A549 (cell line): ENCODE results near the gene SORL1-AS1.

ENCODE experiments used
- ESRRA ChIP-seq: fragments of 150-350 bp; IDR thresholded peaks from 2 replicates; pipeline ENCODE4 v1.6.1; 2014; ENCODE audit warnings: mild to moderate bottlenecking, low read length, borderline replicate concordance
- TF ChIP-seq, protein P1 (sequence below): fragments of >200 bp; sonication (Bioruptor Twin); formaldehyde crosslinking; IDR thresholded peaks from 3 replicates; pipeline ENCODE4 v1.5.1; 2016
- TF ChIP-seq, protein P2 (sequence below): IDR thresholded peaks from 2 replicates; pipeline ENCODE4 v1.6.1; 2012

DNA sequence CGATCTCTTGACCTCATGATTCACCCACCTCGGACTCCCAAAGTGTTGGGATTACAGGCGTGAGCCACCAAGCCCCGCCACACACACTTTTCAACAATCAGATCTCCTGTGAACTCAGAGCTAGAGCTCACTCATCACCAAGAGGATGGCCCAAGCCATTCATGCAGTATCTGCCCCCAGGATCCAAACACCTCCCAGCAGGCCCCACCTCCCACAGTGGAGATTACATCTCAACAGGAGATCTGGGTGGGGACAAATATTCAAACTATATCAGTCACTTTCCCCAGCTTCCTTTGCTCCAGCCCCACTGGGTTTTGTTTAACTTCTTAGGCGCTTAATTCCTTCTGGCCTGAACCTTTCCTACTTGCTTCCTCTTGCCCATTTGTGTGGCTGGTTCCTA is 26.9 kb downstream of the SORL1-AS1 start:
- TF ChIP-seq, protein P1, sequence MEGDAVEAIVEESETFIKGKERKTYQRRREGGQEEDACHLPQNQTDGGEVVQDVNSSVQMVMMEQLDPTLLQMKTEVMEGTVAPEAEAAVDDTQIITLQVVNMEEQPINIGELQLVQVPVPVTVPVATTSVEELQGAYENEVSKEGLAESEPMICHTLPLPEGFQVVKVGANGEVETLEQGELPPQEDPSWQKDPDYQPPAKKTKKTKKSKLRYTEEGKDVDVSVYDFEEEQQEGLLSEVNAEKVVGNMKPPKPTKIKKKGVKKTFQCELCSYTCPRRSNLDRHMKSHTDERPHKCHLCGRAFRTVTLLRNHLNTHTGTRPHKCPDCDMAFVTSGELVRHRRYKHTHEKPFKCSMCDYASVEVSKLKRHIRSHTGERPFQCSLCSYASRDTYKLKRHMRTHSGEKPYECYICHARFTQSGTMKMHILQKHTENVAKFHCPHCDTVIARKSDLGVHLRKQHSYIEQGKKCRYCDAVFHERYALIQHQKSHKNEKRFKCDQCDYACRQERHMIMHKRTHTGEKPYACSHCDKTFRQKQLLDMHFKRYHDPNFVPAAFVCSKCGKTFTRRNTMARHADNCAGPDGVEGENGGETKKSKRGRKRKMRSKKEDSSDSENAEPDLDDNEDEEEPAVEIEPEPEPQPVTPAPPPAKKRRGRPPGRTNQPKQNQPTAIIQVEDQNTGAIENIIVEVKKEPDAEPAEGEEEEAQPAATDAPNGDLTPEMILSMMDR = no peak
- TF ChIP-seq, protein P2, sequence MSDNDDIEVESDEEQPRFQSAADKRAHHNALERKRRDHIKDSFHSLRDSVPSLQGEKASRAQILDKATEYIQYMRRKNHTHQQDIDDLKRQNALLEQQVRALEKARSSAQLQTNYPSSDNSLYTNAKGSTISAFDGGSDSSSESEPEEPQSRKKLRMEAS = no peak
- TF ChIP-seq ESRRA = no peak
